Endodermal cell (in vitro differentiated cells): ENCODE results near the gene ACLY. TPM values are rescaled to one million over a fixed set of nuclear protein-coding genes. Genes with fewer than 3 reads are reported as not detected.

Experiments
- DNase-seq: peaks from one replicate; pipeline ENCODE4 v3.0.0-alpha.2; 2017
- H3K27ac ChIP-seq: 2 replicates; pipeline ENCODE4 v1.5.1; 2013; ENCODE audit warnings: mild to moderate bottlenecking, low read depth, low read length, moderate library complexity
- H3K27me3 ChIP-seq: 2 replicates; pipeline ENCODE4 v1.6.1; 2013; ENCODE audit warnings: mild to moderate bottlenecking, low read length, moderate library complexity; ENCODE audit not compliant: insufficient read depth, control insufficient read depth, poor library complexity, severe bottlenecking
- H3K36me3 ChIP-seq: 2 replicates; pipeline ENCODE4 v1.7.0; 2013; ENCODE audit warnings: mild to moderate bottlenecking, low read length, moderate library complexity; ENCODE audit not compliant: control insufficient read depth, insufficient read depth
- H3K4me1 ChIP-seq: one replicate; pipeline ENCODE4 v1.7.0; 2013; ENCODE audit warnings: low read length; ENCODE audit not compliant: control insufficient read depth, insufficient read depth
- H3K4me3 ChIP-seq: 2 replicates; pipeline ENCODE4 v1.5.1; 2013; ENCODE audit warnings: mild to moderate bottlenecking, low read length, moderate library complexity
- H3K9ac ChIP-seq: 2 replicates; pipeline ENCODE4 v1.6.1; 2013; ENCODE audit warnings: mild to moderate bottlenecking, low read length, moderate library complexity; ENCODE audit not compliant: poor library complexity, severe bottlenecking; ENCODE audit errors: extremely low read depth
- H3K9me3 ChIP-seq: 2 replicates; pipeline ENCODE4 v1.6.1; 2013; ENCODE audit warnings: mild to moderate bottlenecking, low read length, moderate library complexity; ENCODE audit not compliant: control insufficient read depth
- H3K27ac Mint-ChIP-seq: 2 replicates; pipeline ENCODE4 v1.8.0; 2020; ENCODE audit warnings: mixed read lengths
- H3K27me3 Mint-ChIP-seq: 2 replicates; pipeline ENCODE4 v1.8.0; 2021; ENCODE audit warnings: mild to moderate bottlenecking, mixed read lengths; ENCODE audit not compliant: insufficient read depth
- H3K36me3 Mint-ChIP-seq: 2 replicates; pipeline ENCODE4 v1.8.0; 2020; ENCODE audit warnings: low read depth, mixed read lengths
- H3K4me1 Mint-ChIP-seq: 2 replicates; pipeline ENCODE4 v1.8.0; 2020; ENCODE audit warnings: mixed read lengths
- H3K4me3 Mint-ChIP-seq: 2 replicates; pipeline ENCODE4 v1.8.0; 2020; ENCODE audit warnings: mild to moderate bottlenecking, moderate library complexity, mixed read lengths
- H3K9me3 Mint-ChIP-seq: 2 replicates; pipeline ENCODE4 v1.8.0; 2020; ENCODE audit warnings: mild to moderate bottlenecking, mixed read lengths
- CTCF ChIP-seq: fragments of 200-600 bp; sonication (generic); conservative IDR thresholded peaks from 2 replicates; pipeline ENCODE4 v1.5.0; 2021; ENCODE audit warnings: antibody characterized with exemption, mild to moderate bottlenecking
- WGBS, 2 experiments: methylation state at CpG; one replicate each; pipeline versions ENCODE4 v1.1.5 to v1.1.7; 2013; ENCODE audit warnings: missing lambda C conversion rate in 2 of 2, mixed read lengths in 1 of 2; ENCODE audit not compliant: insufficient coverage in 1 of 2, insufficient read length in 1 of 2; 5-methylcytosine and 5-hydroxymethylcytosine counted together
- total RNA-seq, 2 donors: library from RNA; stranded (reverse); fragmentation: NEBNext Ultra II Directional in 1 of 2; extraction: Animal tissue kit (Norgen Biotek cat#: 25700) in 1 of 2; gene quantifications; 2 replicates in 1 of 2; 3 replicates in 1 of 2; pipeline ENCODE4 v1.2.1, GENCODE V29; 2021

Gene ACLY
- total RNA-seq, 2 donors from 2014 or later, result 261 to 304 TPM

- no peaks in the 10 kb centered on the region for H3K9me3 ChIP-seq
- Mint-ChIP-seq H3K27ac (peak overlapping the region; percentile 68), H3K27me3 (no peaks in the 10 kb centered on the region), H3K9me3 (no peaks in the 10 kb centered on the region), H3K4me3 (no peak overlapping the region), H3K36me3 (peaks cover 74% of the 10 kb centered on the region), H3K4me1 (peaks cover 7% of the 10 kb centered on the region)
- TF ChIP-seq CTCF, result no peak
- H3K27ac ChIP-seq, result no peak overlapping the region
- peaks cover 5% of the 10 kb centered on the region for H3K4me1 ChIP-seq
- DNase-seq, result no peak
- no peaks in the 10 kb centered on the region for H3K27me3 ChIP-seq
- peaks cover 71% of the 10 kb centered on the region for H3K36me3 ChIP-seq
- no peak overlapping the region for H3K9ac ChIP-seq
- no peak overlapping the region for H3K4me3 ChIP-seq
- 95 to 97% methylated on average over 9 of the region's 9 CpGs for WGBS, 2 experiments
These were observed 49.3 kb downstream of the ACLY start for GRCh38 chr17:41869426-41869825.

GRCh38 chr17:41868568-41868967 lies 50.2 kb downstream of the ACLY start:
- no peak overlapping the region for H3K4me3 ChIP-seq
- peaks cover 63% of the 10 kb centered on the region for H3K36me3 ChIP-seq
- Mint-ChIP-seq H3K4me1 (peaks cover 7% of the 10 kb centered on the region), H3K27me3 (no peaks in the 10 kb centered on the region), H3K4me3 (no peak overlapping the region), H3K27ac (no peak overlapping the region), H3K9me3 (no peaks in the 10 kb centered on the region), H3K36me3 (peaks cover 67% of the 10 kb centered on the region)
- H3K4me1 ChIP-seq, result peaks cover 5% of the 10 kb centered on the region
- no peak overlapping the region for H3K9ac ChIP-seq
- DNase-seq, result no peak
- no peak for TF ChIP-seq CTCF
- H3K27me3 ChIP-seq, result no peaks in the 10 kb centered on the region
- no peaks in the 10 kb centered on the region for H3K9me3 ChIP-seq
- WGBS, 2 experiments, result 90 to 97% methylated on average over 2 to 3 of the region's 3 CpGs
- H3K27ac ChIP-seq, result no peak overlapping the region

- Mint-ChIP-seq H3K36me3 (peaks cover 38% of the 10 kb centered on the region), H3K27me3 (no peaks in the 10 kb centered on the region), H3K9me3 (no peaks in the 10 kb centered on the region), H3K4me3 (no peak overlapping the region), H3K27ac (peak overlapping the region; percentile 84), H3K4me1 (peaks cover 12% of the 10 kb centered on the region)
- Histone ChIP-seq H3K27me3 (no peaks in the 10 kb centered on the region), H3K9ac (no peak overlapping the region), H3K36me3 (peaks cover 33% of the 10 kb centered on the region), H3K4me1 (peaks cover 5% of the 10 kb centered on the region), H3K9me3 (no peaks in the 10 kb centered on the region), H3K4me3 (peak overlapping the region; percentile 23), H3K27ac (peak overlapping the region; percentile 54)
- WGBS, 2 experiments, result 2 to 18% methylated on average over 7 to 10 of the region's 10 CpGs
- DNase-seq, result no peak
- TF ChIP-seq CTCF, result no peak
These were observed 53.2 kb downstream of the ACLY start for GRCh38 chr17:41865596-41865893.
